Measurements from ENCODE around the gene CROCC2.

The CROCC2 gene

DNA sequence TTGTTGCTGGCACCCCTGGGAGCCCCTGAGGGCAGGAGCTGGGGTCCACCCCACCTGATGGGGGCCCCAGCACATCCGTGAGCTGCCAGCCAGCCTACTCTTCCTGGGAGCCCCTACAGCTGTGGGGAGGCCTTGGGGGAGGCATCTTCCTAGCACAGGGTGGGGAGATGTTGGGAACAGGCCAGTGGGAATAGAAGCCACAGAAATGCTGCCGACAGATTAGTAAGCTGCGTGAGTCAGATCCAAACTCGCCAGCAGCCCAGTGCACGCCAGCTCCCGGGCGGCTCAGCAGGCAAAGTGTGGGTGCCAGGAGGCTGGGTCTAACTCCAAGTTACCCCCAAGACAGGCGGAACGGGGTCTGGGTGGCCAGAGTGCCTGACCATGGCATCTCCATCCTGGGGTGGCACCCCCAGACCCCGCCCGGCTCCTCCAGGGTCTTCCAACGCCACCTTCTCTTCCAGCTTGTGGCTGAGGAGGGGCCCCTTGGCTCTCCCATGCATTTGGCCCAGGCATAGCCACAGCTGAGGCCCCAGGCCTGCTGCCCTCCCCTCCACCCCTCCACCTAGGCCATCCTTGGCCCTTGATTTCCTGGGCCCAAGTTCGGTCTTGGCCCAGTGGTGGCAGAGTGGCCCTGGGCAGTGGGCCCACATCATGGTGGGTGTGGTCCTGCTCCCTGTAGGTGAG lies 15.3 kb downstream of the CROCC2 start:
- Histone ChIP-seq H3K4me3 (replicated peaks; ENCODE audit: insufficient read depth, low read length) (no peak overlapping the region), H3K27me3 (ENCODE audit: insufficient read depth, poor library complexity, severe bottlenecking) (peaks cover 11% of the 10 kb centered on the region), H3K27ac (replicated peaks) (no peak overlapping the region)
- no peak for TF ChIP-seq GABPA (IDR thresholded peaks at IDR 0.05; ENCODE audit: low read depth)
- no peak for TF ChIP-seq SPI1 (IDR thresholded peaks at IDR 0.05; ENCODE audit: borderline replicate concordance, low read depth)
- no peak for DNase-seq (ENCODE audit: low read depth in 1 of 2, low spot score in 1 of 2)

DNA sequence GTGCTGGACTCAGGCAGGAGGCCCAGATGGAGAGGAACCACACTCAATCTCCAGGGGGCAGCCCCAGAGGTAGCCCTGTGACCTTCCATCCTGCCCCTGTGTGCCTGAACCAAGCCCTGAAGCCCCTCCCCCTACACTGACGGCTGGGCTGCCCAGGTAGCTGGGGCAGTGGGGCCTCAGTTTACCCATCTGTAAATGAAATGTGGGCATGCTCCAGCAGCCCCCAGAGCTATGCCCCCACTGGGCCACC lies 15.8 kb downstream of the CROCC2 start:
- Histone ChIP-seq H3K4me3 (replicated peaks; ENCODE audit: insufficient read depth, low read length) (no peak overlapping the region), H3K27ac (replicated peaks) (no peak overlapping the region), H3K27me3 (ENCODE audit: insufficient read depth, poor library complexity, severe bottlenecking) (peaks cover 7% of the 10 kb centered on the region)
- no peak for DNase-seq (ENCODE audit: low read depth in 1 of 2, low spot score in 1 of 2)
- TF ChIP-seq GABPA (IDR thresholded peaks at IDR 0.05; ENCODE audit: low read depth) (no peak), POLR2AphosphoS5 (IDR thresholded peaks at IDR 0.05; ENCODE audit: low read depth) (no peak), SPI1 (IDR thresholded peaks at IDR 0.05; ENCODE audit: borderline replicate concordance, low read depth) (no peak)
- TF ChIP-seq, protein P1, sequence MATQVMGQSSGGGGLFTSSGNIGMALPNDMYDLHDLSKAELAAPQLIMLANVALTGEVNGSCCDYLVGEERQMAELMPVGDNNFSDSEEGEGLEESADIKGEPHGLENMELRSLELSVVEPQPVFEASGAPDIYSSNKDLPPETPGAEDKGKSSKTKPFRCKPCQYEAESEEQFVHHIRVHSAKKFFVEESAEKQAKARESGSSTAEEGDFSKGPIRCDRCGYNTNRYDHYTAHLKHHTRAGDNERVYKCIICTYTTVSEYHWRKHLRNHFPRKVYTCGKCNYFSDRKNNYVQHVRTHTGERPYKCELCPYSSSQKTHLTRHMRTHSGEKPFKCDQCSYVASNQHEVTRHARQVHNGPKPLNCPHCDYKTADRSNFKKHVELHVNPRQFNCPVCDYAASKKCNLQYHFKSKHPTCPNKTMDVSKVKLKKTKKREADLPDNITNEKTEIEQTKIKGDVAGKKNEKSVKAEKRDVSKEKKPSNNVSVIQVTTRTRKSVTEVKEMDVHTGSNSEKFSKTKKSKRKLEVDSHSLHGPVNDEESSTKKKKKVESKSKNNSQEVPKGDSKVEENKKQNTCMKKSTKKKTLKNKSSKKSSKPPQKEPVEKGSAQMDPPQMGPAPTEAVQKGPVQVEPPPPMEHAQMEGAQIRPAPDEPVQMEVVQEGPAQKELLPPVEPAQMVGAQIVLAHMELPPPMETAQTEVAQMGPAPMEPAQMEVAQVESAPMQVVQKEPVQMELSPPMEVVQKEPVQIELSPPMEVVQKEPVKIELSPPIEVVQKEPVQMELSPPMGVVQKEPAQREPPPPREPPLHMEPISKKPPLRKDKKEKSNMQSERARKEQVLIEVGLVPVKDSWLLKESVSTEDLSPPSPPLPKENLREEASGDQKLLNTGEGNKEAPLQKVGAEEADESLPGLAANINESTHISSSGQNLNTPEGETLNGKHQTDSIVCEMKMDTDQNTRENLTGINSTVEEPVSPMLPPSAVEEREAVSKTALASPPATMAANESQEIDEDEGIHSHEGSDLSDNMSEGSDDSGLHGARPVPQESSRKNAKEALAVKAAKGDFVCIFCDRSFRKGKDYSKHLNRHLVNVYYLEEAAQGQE (IDR thresholded peaks at IDR 0.05; ENCODE audit: insufficient replicate concordance, low read depth), result no peak
- TF ChIP-seq, protein P2, sequence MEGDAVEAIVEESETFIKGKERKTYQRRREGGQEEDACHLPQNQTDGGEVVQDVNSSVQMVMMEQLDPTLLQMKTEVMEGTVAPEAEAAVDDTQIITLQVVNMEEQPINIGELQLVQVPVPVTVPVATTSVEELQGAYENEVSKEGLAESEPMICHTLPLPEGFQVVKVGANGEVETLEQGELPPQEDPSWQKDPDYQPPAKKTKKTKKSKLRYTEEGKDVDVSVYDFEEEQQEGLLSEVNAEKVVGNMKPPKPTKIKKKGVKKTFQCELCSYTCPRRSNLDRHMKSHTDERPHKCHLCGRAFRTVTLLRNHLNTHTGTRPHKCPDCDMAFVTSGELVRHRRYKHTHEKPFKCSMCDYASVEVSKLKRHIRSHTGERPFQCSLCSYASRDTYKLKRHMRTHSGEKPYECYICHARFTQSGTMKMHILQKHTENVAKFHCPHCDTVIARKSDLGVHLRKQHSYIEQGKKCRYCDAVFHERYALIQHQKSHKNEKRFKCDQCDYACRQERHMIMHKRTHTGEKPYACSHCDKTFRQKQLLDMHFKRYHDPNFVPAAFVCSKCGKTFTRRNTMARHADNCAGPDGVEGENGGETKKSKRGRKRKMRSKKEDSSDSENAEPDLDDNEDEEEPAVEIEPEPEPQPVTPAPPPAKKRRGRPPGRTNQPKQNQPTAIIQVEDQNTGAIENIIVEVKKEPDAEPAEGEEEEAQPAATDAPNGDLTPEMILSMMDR (IDR thresholded peaks at IDR 0.05; ENCODE audit: insufficient read depth, low read length), result no peak

DNA sequence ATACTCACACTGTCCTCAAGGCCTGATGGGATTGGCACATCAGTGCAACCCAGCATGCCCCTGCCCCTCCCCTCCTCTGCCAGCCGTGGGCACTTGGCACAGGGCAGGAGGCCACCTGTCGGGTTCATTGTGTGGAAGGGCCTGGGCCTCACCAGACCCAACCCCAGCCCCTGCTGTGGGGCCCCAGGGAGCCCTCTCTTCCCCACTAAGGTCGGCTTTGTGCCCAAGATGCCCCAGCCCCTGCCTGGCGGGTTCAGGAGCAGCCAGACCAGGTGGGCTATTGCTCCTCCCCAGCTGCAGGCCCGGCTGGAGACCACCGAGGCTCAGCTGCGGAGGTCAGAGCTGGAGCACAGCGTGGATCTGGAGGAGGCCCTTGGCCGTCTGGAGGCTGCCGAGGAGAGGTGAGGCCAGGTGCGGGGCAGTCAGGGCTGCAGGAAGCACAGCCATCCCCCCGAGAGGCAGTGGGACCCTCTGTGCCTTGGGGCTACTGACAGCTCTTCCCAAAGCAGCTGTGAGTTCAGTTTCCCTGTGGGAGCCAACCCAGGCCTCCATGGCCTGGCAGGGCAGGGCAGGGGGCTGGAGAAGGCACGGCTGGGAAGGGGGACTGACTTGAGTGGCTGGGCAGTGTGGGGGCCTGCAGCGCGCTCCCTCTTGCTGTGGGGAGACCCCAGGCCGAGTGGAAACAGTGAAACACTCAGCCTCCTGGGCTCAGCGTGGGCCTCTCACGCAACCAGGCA lies 16.3 kb downstream of the CROCC2 start:
- Histone ChIP-seq H3K27me3 (ENCODE audit: insufficient read depth, poor library complexity, severe bottlenecking) (peaks cover 2% of the 10 kb centered on the region), H3K27ac (replicated peaks) (no peak overlapping the region), H3K4me3 (replicated peaks; ENCODE audit: insufficient read depth, low read length) (no peak overlapping the region)
- TF ChIP-seq SPI1 (IDR thresholded peaks at IDR 0.05; ENCODE audit: borderline replicate concordance, low read depth), result no peak
- TF ChIP-seq, protein P1 (IDR thresholded peaks at IDR 0.05; ENCODE audit: insufficient replicate concordance, low read depth), result no peak
- TF ChIP-seq GABPA (IDR thresholded peaks at IDR 0.05; ENCODE audit: low read depth), result no peak
- TF ChIP-seq POLR2AphosphoS5 (IDR thresholded peaks at IDR 0.05; ENCODE audit: low read depth), result no peak
- TF ChIP-seq, protein P2 (IDR thresholded peaks at IDR 0.05; ENCODE audit: insufficient read depth, low read length), result no peak
- no peak for DNase-seq (ENCODE audit: low read depth in 1 of 2, low spot score in 1 of 2)

DNA sequence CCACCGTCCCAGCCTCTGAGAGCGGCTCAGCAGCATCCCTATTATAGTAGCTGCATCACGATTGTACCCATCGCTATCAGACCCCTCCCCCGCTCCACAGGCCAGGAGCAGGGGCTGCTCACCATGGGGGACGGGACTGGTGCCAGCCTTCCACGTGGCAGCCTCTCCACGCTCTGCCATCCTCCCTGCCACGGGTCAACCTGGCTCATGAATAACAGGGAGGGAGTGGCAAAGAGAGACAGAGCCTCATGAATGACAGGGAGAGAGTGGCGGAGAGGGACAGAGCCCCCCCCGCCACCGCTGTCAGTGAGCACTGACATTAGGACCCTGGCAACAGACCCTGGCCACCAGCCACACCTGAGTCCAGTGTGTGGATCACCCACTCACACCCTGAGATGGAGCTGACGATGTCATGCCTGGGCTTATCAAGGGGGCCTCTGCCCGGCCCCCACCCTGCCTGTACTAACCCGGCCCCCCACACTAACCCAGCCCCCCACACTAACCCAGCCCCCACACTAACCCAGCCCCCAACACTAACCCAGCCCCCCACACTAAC lies 16.9 kb downstream of the CROCC2 start:
- no peak for DNase-seq (ENCODE audit: low read depth in 1 of 2, low spot score in 1 of 2)
- H3K4me3 ChIP-seq (replicated peaks; ENCODE audit: insufficient read depth, low read length), result no peak overlapping the region

More for the DNA sequence above, 16.9 kb downstream of the CROCC2 start:
- no peak for TF ChIP-seq GABPA (IDR thresholded peaks at IDR 0.05; ENCODE audit: low read depth)
- TF ChIP-seq SPI1 (IDR thresholded peaks at IDR 0.05; ENCODE audit: borderline replicate concordance, low read depth), result no peak
- TF ChIP-seq POLR2AphosphoS5 (IDR thresholded peaks at IDR 0.05; ENCODE audit: low read depth), result no peak
- TF ChIP-seq, protein P1 (IDR thresholded peaks at IDR 0.05; ENCODE audit: insufficient replicate concordance, low read depth), result no peak
- TF ChIP-seq, protein P2 (IDR thresholded peaks at IDR 0.05; ENCODE audit: insufficient read depth, low read length), result no peak
- Histone ChIP-seq H3K27ac (replicated peaks) (no peak overlapping the region), H3K27me3 (ENCODE audit: insufficient read depth, poor library complexity, severe bottlenecking) (peaks cover 4% of the 10 kb centered on the region)

Data from HL-60 (cell line).